Endothelial cell of umbilical vein (primary cell): ENCODE results near the gene DISP1. TPM values are rescaled to one million over a fixed set of nuclear protein-coding genes. Genes with fewer than 3 reads are reported as not detected.

Experiments used
- BruUV-seq: library from RNA; stranded (reverse); fragments of 400-500 nt; replicated peaks from 2 replicates; lab custom pipeline; 2021; lab: Mats Ljungman, UMichigan
- CTCF ChIA-PET: fragments of 300-600, 350-600 bp; sonication (Branson Sonifier 250); formaldehyde crosslinking; loops from one replicate; lab custom pipeline; 2021; ENCODE audit warnings: antibody characterized with exemption, inconsistent platforms; lab: Charles Lee
- POLR2A ChIA-PET: fragments of 300-600, 350-600 bp; sonication (Branson Sonifier 250); formaldehyde crosslinking; loops from one replicate; lab custom pipeline; 2021; ENCODE audit warnings: antibody characterized with exemption, inconsistent platforms; lab: Charles Lee
- DNase-seq: peaks from one replicate; pipeline ENCODE4 v3.0.0-alpha.2; 2011; ENCODE audit warnings: low read depth, low spot score
- FAIRE-seq: peaks from 2 replicates; lab custom pipeline; 2011; peaks lifted over from hg19 to GRCh38; lab: Jason Lieb, UNC
- H2AFZ ChIP-seq: 2 replicates; pipeline ENCODE4 v1.6.0; 2012; ENCODE audit warnings: low read depth, low read length, control low read depth, inconsistent platforms
- H3K27ac ChIP-seq: 2 replicates; pipeline ENCODE4 v1.5.1; 2011; ENCODE audit warnings: low read depth, mild to moderate bottlenecking, control low read depth, low read length, moderate library complexity; ENCODE audit not compliant: insufficient read depth
- H3K27me3 ChIP-seq, 2 experiments: 2 replicates each; pipeline versions ENCODE4 v1.6.0 to v1.6.1; 2011; ENCODE audit warnings: low read length in 2 of 2, mixed read lengths in 1 of 2; ENCODE audit not compliant: control insufficient read depth in 2 of 2, insufficient read depth in 2 of 2
- H3K36me3 ChIP-seq, 2 experiments: 2 replicates in 1 of 2; 3 replicates in 1 of 2; pipeline ENCODE4 v1.5.1; 2011; ENCODE audit warnings: low read length in 2 of 2, mild to moderate bottlenecking in 1 of 2, moderate library complexity in 1 of 2; ENCODE audit not compliant: control insufficient read depth in 2 of 2, insufficient read depth in 2 of 2; ENCODE audit errors: extremely low read depth in 1 of 2
- H3K4me1 ChIP-seq: 3 replicates; pipeline ENCODE4 v1.5.1; 2011; ENCODE audit warnings: mild to moderate bottlenecking, low read length; ENCODE audit not compliant: control insufficient read depth, insufficient read depth; ENCODE audit errors: extremely low read depth
- H3K4me2 ChIP-seq: 2 replicates; pipeline ENCODE4 v1.6.1; 2011; ENCODE audit warnings: low read length, control low read depth, mixed read lengths; ENCODE audit not compliant: insufficient read depth
- H3K4me3 ChIP-seq, 3 experiments: fragments of 200-600 bp in 1 of 3; sonication (generic), shearing (Covaris generic) in 1 of 3; replicated peaks in 1 of 3; 2 replicates each; pipeline ENCODE4 v1.5.1; 2011 to 2016; ENCODE audit warnings: control low read depth in 3 of 3, low read length in 3 of 3, mild to moderate bottlenecking in 2 of 3, inconsistent platforms in 1 of 3, low read depth in 1 of 3, moderate library complexity in 1 of 3; ENCODE audit not compliant: insufficient read depth in 1 of 3
- H3K79me2 ChIP-seq: 2 replicates; pipeline ENCODE4 v1.6.0; 2012; ENCODE audit warnings: low read length, inconsistent platforms; ENCODE audit not compliant: control insufficient read depth, insufficient read depth
- H3K9ac ChIP-seq: replicated peaks from 2 replicates; pipeline ENCODE3; 2011; ENCODE audit warnings: low read length, control low read depth; ENCODE audit not compliant: insufficient read depth; ENCODE audit errors: extremely low read depth
- H3K9me1 ChIP-seq: replicated peaks from 3 replicates; pipeline ENCODE4 v1.6.0; 2011; ENCODE audit warnings: mild to moderate bottlenecking, low read length; ENCODE audit not compliant: control insufficient read depth, insufficient read depth; ENCODE audit errors: extremely low read depth
- H3K9me3 ChIP-seq: replicated peaks from 2 replicates; pipeline ENCODE4 v1.5.1; 2012; ENCODE audit warnings: low read length, inconsistent platforms; ENCODE audit not compliant: control insufficient read depth, insufficient read depth
- H4K20me1 ChIP-seq: replicated peaks from 2 replicates; pipeline ENCODE3; 2011; ENCODE audit warnings: mild to moderate bottlenecking, low read length; ENCODE audit not compliant: control insufficient read depth, insufficient read depth; ENCODE audit errors: extremely low read depth
- EZH2 ChIP-seq: IDR thresholded peaks from 2 replicates; pipeline ENCODE4 v1.6.1; 2012; ENCODE audit warnings: borderline replicate concordance, low read depth, mild to moderate bottlenecking, moderate library complexity, low read length, inconsistent platforms; ENCODE audit not compliant: severe bottlenecking
- FOS ChIP-seq: IDR thresholded peaks from 2 replicates; pipeline ENCODE4 v1.6.1; 2011; ENCODE audit warnings: mild to moderate bottlenecking, low read length, moderate library complexity, borderline replicate concordance; ENCODE audit not compliant: insufficient read depth
- JUN ChIP-seq: IDR thresholded peaks from 2 replicates; pipeline ENCODE4 v1.6.1; 2011; ENCODE audit warnings: borderline replicate concordance, low read depth; ENCODE audit not compliant: insufficient read length, insufficient read depth
- MYC ChIP-seq: IDR thresholded peaks from one replicate; pipeline ENCODE4 v1.6.1; 2011; ENCODE audit warnings: mild to moderate bottlenecking, low read depth, low read length
- POLR2A ChIP-seq: IDR thresholded peaks from 2 replicates; pipeline ENCODE4 v1.6.1; 2012; ENCODE audit warnings: low read depth, mild to moderate bottlenecking, control low read depth, low read length
- POLR2AphosphoS5 ChIP-seq: IDR thresholded peaks from 2 replicates; pipeline ENCODE4 v1.6.1; 2012; ENCODE audit warnings: low read depth, mild to moderate bottlenecking, control low read depth, low read length, moderate library complexity; ENCODE audit not compliant: insufficient read depth
- dilution Hi-C: fragments of 300-500 bp; cut with MboI; formaldehyde crosslinking; loops from one replicate; pipeline ENCODE4 v1.15.0; 2019; ENCODE audit warnings: low sequenced_read_pairs; ENCODE audit not compliant: extremely low pct_ligation_motif_present
- intact Hi-C: fragments of 100-400 bp; cut with micrococcal nuclease; formaldehyde crosslinking; loops from one replicate; pipeline ENCODE4 v1.10.0; 2022
- polyA plus RNA-seq, 4 experiments: library from polyadenylated mRNA; depleted of rRNA in 3 of 4; stranded (reverse) in 3 of 4; unstranded in 1 of 4; fragments of >200 nt; gene quantifications; 2 replicates each; pipeline versions ENCODE4 v1.2.1 to v1.2.3, GENCODE V29; 2011 to 2012; ENCODE audit warnings: missing spikeins in 1 of 4
- total RNA-seq: library from RNA; stranded (reverse); gene quantifications from 2 replicates; pipeline ENCODE4 v1.2.3, GENCODE V29; 2021
- TF ChIP-seq, protein P1 (sequence below): IDR thresholded peaks from 2 replicates; pipeline ENCODE4 v1.6.1; 2011; ENCODE audit not compliant: insufficient read depth, insufficient read length

DISP1 gene
- total and polyA plus RNA-seq, 2 donors (not counting 3 experiments of a cell fraction or from before 2014, with no cell fraction given): 3.9 TPM

DNA sequence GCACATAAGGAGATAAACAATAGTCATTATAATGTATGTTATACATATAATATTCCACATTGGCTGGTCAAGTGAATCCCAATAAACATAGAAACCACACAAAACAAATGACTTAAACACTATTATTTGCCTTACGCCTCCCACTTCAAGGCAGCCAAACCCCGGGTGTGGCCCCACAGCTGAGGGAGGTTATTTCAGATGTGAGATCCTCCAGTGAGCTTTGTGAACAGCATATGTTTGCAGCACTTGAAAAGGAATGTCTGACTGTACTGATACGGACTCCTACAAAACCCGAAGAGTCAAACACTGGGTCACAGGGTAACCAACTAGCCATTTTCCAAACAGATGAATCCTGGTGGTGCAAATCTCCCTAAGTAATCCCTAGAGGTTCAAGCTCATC lies 27.1 kb upstream of the DISP1 start:
- no peaks in the 10 kb centered on the region for H3K9me1 ChIP-seq
- DNase-seq (no peak), FAIRE-seq (no peak)
- dilution Hi-C loops: loop anchor here (25.0 kb wide), 1 partner anchor 300 kb away; no protein-coding TSS in a partner anchor
- no peaks in the 10 kb centered on the region for H3K36me3 ChIP-seq
- ChIA-PET CTCF (interaction anchor here (1.0 to 2.9 kb wide), 3 partner anchors 336 to 347 kb away, joined by 3 to 14 read pairs (median 3); no protein-coding TSS in a partner anchor), POLR2A (no interaction called here)
- H3K9me3 ChIP-seq: no peaks in the 10 kb centered on the region
- BruUV-seq: no TSS peak
- no peaks in the 10 kb centered on the region for H4K20me1 ChIP-seq
- H3K4me1 ChIP-seq: peaks cover 32% of the 10 kb centered on the region
- intact Hi-C loops: loop anchor here (2.0 to 5.0 kb wide), 2 partner anchors 207 to 320 kb away; no protein-coding TSS in a partner anchor
- H3K4me2 ChIP-seq: no peak overlapping the region
- H3K9ac ChIP-seq: no peak overlapping the region
- H3K27ac ChIP-seq: no peak overlapping the region
- no peaks in the 10 kb centered on the region for H3K79me2 ChIP-seq
- H3K27me3 ChIP-seq: peaks cover 0 to 3% of the 10 kb centered on the region in 2 experiments
- no peak overlapping the region for H2AFZ ChIP-seq
- H3K4me3 ChIP-seq: no peak overlapping the region
- no peak for TF ChIP-seq MYC
- TF ChIP-seq, protein P1, sequence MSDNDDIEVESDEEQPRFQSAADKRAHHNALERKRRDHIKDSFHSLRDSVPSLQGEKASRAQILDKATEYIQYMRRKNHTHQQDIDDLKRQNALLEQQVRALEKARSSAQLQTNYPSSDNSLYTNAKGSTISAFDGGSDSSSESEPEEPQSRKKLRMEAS: no peak

DNA sequence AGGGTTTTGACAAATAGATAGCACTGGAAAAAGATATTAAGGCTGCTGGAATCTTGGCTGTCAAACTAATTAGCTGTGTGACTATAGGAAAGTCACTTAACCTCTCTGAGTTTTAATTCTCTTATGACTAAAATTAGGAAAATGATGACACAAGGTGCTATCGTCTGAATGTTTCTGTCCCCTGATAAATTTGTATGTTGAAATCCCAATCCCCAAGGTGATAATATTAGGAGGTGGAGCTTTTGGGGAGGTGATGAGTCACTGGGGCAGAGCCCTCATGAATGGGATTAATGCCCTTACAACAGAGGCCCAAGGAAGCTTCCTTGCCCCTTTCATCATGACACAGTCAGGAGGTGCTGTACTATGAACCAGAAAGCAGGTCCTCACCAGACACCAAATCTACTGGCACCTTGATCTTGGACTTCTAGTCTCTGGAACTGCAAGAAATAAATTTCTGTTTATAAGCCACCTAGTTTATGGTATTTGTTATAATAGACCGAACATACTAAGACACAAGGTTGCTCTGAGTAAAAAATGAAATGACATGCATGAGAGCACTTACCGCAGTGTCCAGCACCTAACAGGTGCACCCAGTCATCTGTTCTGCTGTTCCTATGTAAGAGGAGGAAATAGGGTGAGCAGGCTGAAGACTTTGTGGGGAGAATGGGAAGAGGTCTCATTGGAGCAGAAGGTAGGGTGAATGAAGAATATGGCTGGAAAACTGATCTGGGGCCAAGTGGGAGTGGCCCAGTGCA lies 26.3 kb upstream of the DISP1 start:
- TF ChIP-seq POLR2AphosphoS5 (no peak), MYC (no peak), POLR2A (no peak), EZH2 (no peak), FOS (no peak), JUN (no peak)
- TF ChIP-seq, protein P1: no peak
- Histone ChIP-seq H3K9ac (no peak overlapping the region), H3K79me2 (no peaks in the 10 kb centered on the region), H3K9me1 (no peaks in the 10 kb centered on the region), H3K27ac (no peak overlapping the region), H3K4me3 (no peak overlapping the region), H3K36me3 (no peaks in the 10 kb centered on the region), H3K4me2 (no peak overlapping the region), H3K4me1 (peaks cover 32% of the 10 kb centered on the region), H2AFZ (no peak overlapping the region), H3K27me3 (peaks cover 0 to 2% of the 10 kb centered on the region in 2 experiments), H3K9me3 (no peaks in the 10 kb centered on the region), H4K20me1 (no peaks in the 10 kb centered on the region)
- ChIA-PET CTCF (interaction anchor here (1.0 to 2.9 kb wide), 4 partner anchors 334 to 347 kb away, joined by 3 to 14 read pairs (median 3); no protein-coding TSS in a partner anchor), POLR2A (no interaction called here)
- FAIRE-seq (no peak), DNase-seq (no peak)
- intact Hi-C loops (loop anchor here (5.0 kb wide), 1 partner anchor 321 kb away; no protein-coding TSS in a partner anchor), dilution Hi-C loops (loop anchor here (25.0 kb wide), 1 partner anchor 299 kb away; no protein-coding TSS in a partner anchor)
- BruUV-seq: no TSS peak
